NAMALWA (cell line): ENCODE results near the gene GALK1.

Experiments used
- DNase-seq: peaks from one replicate; pipeline ENCODE4 v3.0.0-alpha.2; 2015; ENCODE audit warnings: low spot score

The GALK1 gene

GRCh38 chr17:75749545-75750389 lies 15.2 kb downstream of the GALK1 start:
- DNase-seq, result peak; percentile 89

- DNase-seq, result no peak
These were observed 16.3 kb downstream of the GALK1 start for GRCh38 chr17:75748706-75749105.

GRCh38 chr17:75743625-75744206 lies 21.3 kb downstream of the GALK1 start:
- no peak for DNase-seq

- no peak for DNase-seq
These were observed 22.7 kb downstream of the GALK1 start for GRCh38 chr17:75742337-75742736.

GRCh38 chr17:75740631-75741077 lies 24.3 kb downstream of the GALK1 start:
- DNase-seq, result no peak

GRCh38 chr17:75740215-75740614 lies 24.8 kb downstream of the GALK1 start:
- DNase-seq, result no peak

GRCh38 chr17:75739801-75740200 lies 25.2 kb downstream of the GALK1 start:
- no peak for DNase-seq

GRCh38 chr17:75739174-75739573 lies 25.8 kb downstream of the GALK1 start:
- DNase-seq, result no peak

GRCh38 chr17:75738218-75738802 lies 26.7 kb downstream of the GALK1 start:
- no peak for DNase-seq

- DNase-seq, result no peak
These were observed 27.6 kb downstream of the GALK1 start for GRCh38 chr17:75737133-75737962.

- no peak for DNase-seq
These were observed 28.7 kb downstream of the GALK1 start for GRCh38 chr17:75736173-75736835.

GRCh38 chr17:75734674-75735294 lies 30.2 kb downstream of the GALK1 start:
- no peak for DNase-seq

- DNase-seq, result no peak
These were observed 31.5 kb downstream of the GALK1 start for GRCh38 chr17:75733471-75733870.

- no peak for DNase-seq
These were observed 33.1 kb downstream of the GALK1 start for GRCh38 chr17:75731716-75732498.

GRCh38 chr17:75731086-75731715 lies 33.8 kb downstream of the GALK1 start:
- DNase-seq, result no peak

GRCh38 chr17:75730065-75730464 lies 34.9 kb downstream of the GALK1 start:
- DNase-seq, result no peak

- DNase-seq, result no peak
These were observed 35.6 kb downstream of the GALK1 start for GRCh38 chr17:75729351-75729750.

GRCh38 chr17:75727391-75727790 lies 37.6 kb downstream of the GALK1 start:
- no peak for DNase-seq

GRCh38 chr17:75725504-75725903 lies 39.5 kb downstream of the GALK1 start:
- no peak for DNase-seq
